ENCODE results near the gene CYP26A1.

The CYP26A1 gene

GRCh38 chr10:93064874-93065660 is 8.6 kb upstream of the CYP26A1 start:
- no peak for DNase-seq

GRCh38 chr10:93065675-93066543 is 7.8 kb upstream of the CYP26A1 start:
- no peak for DNase-seq

GRCh38 chr10:93066544-93066913 is 7.2 kb upstream of the CYP26A1 start:
- DNase-seq, result no peak

- no peak for DNase-seq
Measured at GRCh38 chr10:93067443-93068365, 6.0 kb upstream of the CYP26A1 start.

GRCh38 chr10:93068411-93069244 is 5.1 kb upstream of the CYP26A1 start:
- DNase-seq, result no peak

GRCh38 chr10:93069245-93069561 is 4.5 kb upstream of the CYP26A1 start:
- DNase-seq, result no peak

- no peak for DNase-seq
Measured at GRCh38 chr10:93070378-93071176, 3.1 kb upstream of the CYP26A1 start.

- no peak for DNase-seq
Measured at GRCh38 chr10:93071177-93071472, 2.6 kb upstream of the CYP26A1 start.

GRCh38 chr10:93071674-93072224 is 1.9 kb upstream of the CYP26A1 start:
- no peak for DNase-seq

- DNase-seq, result no peak
Measured at GRCh38 chr10:93072225-93072712, 1.4 kb upstream of the CYP26A1 start.

- no peak for DNase-seq
Measured at GRCh38 chr10:93072713-93073538, 767 bp upstream of the CYP26A1 start.

- DNase-seq, result no peak
Measured at GRCh38 chr10:93074147-93074596, 479 bp downstream of the CYP26A1 start.

GRCh38 chr10:93074597-93075368 is 1.1 kb downstream of the CYP26A1 start:
- no peak for DNase-seq

GRCh38 chr10:93075369-93076221 is 1.9 kb downstream of the CYP26A1 start:
- DNase-seq, result no peak

- no peak for DNase-seq
Measured at GRCh38 chr10:93076871-93077270, 3.2 kb downstream of the CYP26A1 start.

- DNase-seq, result no peak
Measured at GRCh38 chr10:93077860-93078337, 4.2 kb downstream of the CYP26A1 start.

Measured in nucleus accumbens (tissue), 56 donors.